Raji (cell line): ENCODE data around the gene RNF144A.

Experiments
- POLR2A ChIP-seq: IDR thresholded peaks from 2 replicates; pipeline ENCODE4 v1.6.1; 2011; ENCODE audit warnings: low read depth, low read length, control low read depth; ENCODE audit not compliant: insufficient read depth

The RNF144A gene

GRCh38 chr2:6966446-6966940 is 49.3 kb downstream of the RNF144A start:
- no peak for TF ChIP-seq POLR2A

GRCh38 chr2:6967301-6967700 is 50.1 kb downstream of the RNF144A start:
- no peak for TF ChIP-seq POLR2A

DNA sequence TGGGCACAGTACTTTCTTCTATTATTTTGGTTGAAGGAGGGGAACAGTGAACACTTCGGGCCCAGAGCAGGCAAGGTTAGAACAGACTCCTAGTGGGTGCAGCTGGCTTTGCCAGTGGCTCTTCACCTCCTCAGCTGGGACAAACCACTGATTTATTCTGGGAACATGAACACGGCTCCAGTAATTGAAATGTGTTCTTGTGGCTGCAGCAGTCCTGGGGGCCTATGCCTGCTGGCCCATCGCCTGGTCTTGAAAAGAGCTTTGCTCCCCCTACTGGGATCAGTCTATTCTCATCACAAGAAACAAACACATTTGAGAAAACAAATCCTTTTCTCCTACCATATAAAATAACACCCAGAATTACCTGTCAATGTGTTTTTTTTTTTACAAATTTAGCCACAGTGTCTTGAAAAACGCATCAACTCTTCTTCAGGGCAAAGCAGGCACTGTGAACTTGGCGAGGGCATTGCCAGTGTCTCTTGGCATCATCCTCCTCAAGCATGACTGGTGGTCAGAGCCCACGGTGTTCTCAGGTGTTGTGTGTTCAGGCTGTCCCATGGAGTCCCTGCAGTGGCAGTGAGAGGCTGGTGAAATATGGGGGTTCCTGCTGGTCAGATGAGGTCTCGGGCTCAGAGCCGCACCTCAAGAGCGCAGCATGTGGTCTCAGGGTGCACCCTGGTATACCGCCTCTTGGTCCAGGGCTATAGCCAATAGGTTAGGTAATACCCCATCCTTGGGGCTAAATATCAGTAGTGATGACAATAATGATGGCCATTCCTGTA is 51.3 kb downstream of the RNF144A start:
- no peak for TF ChIP-seq POLR2A

DNA sequence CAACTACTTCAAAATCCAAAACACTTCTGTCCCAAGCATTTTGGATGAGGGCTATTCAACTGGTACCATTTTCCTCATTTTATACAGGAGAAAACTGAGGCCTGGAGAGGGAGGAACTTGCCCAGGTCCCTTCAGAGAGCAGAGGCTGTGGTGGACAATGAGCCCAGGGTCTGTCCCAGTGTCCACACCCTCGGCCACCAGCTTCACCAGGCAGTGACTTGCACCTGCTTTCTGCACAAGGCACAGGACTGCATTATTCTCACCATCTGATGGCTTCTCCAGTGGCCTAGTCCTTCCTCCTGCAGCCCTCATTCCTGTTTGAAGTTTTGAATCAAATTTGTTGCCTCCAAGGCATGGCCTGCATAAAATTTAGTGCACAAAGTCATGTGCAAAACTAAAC is 53.3 kb downstream of the RNF144A start:
- no peak for TF ChIP-seq POLR2A

DNA sequence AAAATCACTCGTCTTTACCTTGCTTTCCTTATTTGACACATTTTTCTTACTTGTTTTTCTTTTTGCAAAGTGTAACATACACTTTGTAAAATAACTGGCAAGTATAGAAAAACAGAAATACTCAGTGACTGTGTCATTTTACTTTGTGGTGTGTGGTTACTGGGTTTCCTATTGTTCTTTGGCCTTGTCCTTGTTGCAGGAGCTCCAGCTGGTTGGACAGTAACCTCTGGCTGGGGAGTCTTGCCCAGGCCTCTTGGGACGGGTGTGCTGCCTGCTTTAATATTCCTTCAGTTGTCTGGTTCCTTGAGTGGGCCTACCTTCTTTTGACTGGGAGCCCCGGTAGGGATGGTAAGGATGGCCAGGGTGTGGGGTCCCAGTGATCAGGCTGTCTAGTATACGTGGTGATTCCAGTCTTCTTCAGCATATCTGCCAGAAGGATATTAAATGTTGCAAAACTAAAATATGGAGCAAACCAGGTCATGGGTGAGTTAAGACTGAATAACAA is 53.8 kb downstream of the RNF144A start:
- no peak for TF ChIP-seq POLR2A

- no peak for TF ChIP-seq POLR2A
These were observed 54.3 kb downstream of the RNF144A start for GRCh38 chr2:6971502-6971901.

DNA sequence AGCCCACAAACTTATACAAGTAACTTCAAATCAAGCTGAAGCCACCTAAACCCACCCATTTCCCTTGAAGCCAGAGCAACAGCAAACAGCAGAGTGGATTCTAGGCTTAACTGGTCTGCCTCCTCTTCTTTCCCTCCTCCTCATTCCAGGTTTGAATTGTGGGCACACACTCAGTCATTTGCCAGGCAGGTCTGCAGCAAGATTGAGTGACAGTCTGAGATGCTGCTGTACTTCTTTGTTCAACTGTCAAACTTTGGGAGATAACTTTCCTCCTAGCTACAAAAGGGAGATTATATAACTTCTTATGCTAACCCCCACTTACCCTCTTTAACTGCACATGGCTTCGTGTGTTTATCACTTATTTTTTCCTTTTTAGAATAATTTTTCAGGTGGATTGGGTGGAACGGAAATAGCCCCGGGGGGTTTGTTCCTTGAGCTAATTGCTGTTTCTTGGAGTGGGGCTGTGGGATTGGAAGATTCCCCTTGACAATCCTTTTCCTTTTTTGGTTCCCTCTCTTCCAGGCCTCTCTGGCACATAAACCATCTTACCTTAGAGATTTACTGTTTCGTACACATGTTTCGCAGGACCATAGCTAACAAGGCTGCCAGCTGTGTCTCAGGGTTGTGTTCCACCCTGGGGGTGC is 55.0 kb downstream of the RNF144A start:
- no peak for TF ChIP-seq POLR2A

DNA sequence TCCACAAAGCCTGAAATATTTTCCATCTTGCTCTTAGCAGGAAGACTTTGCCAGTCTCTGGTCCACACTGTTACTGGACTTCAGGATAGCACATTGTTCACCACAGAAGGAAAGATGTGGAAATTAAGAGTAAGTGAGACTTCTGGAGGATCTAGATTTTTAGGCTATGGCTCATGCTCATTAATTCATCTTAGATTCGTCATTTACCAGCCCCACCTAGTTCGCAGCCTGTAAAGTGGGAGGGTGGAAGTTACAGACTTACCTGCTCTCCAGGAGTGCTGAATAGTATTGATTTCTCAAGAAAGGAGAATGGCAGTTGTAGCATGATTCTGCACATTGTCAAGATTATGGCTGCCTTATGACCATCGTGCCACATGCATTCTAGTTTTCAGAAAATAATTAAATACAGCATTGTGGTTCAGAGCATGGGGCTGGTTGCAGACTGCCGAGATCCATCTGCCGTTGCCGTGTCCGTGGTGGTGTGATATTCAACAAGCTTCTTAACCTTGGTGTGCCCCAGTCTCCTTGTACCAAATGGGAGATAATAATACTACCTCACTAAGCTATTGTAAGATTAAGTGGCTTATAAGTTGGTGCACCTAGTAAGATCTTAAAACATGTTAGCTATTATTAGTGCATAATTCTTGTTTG is 56.8 kb downstream of the RNF144A start:
- no peak for TF ChIP-seq POLR2A

GRCh38 chr2:6975988-6976387 is 58.8 kb downstream of the RNF144A start:
- TF ChIP-seq POLR2A, result no peak

DNA sequence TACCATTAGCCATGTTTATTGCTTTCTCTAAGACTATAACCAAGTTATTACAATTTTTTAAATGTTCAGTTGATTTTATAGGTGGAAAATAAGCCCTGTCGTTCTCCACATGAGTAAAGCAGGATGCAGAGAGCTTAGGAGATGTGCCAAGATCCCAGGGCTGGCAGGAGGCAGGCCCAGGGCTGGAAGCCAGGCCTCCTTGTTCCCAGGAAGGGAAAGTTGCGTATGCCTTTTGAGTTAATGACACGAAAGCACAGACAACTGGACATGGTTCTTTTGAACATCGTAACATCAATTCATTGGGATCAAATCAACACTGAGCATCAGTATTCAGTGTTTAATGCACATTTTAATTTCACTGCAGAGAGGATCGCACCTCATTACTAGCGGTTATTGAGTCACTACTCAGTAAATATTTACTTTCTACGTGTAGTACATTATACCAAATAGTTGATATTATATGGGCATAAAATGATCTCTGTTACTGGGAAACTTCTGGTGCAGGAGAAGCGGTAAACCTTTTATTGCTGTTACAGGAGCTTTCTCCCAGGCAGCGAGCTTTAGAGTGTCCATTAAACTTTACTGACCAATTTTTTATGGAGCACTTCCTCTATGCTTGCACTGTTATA is 60.0 kb downstream of the RNF144A start:
- TF ChIP-seq POLR2A, result no peak

- TF ChIP-seq POLR2A, result no peak
These were observed 60.6 kb downstream of the RNF144A start for GRCh38 chr2:6977786-6978185.

GRCh38 chr2:6978991-6979390 is 61.8 kb downstream of the RNF144A start:
- TF ChIP-seq POLR2A, result no peak

GRCh38 chr2:6982449-6982848 is 65.2 kb downstream of the RNF144A start:
- no peak for TF ChIP-seq POLR2A

DNA sequence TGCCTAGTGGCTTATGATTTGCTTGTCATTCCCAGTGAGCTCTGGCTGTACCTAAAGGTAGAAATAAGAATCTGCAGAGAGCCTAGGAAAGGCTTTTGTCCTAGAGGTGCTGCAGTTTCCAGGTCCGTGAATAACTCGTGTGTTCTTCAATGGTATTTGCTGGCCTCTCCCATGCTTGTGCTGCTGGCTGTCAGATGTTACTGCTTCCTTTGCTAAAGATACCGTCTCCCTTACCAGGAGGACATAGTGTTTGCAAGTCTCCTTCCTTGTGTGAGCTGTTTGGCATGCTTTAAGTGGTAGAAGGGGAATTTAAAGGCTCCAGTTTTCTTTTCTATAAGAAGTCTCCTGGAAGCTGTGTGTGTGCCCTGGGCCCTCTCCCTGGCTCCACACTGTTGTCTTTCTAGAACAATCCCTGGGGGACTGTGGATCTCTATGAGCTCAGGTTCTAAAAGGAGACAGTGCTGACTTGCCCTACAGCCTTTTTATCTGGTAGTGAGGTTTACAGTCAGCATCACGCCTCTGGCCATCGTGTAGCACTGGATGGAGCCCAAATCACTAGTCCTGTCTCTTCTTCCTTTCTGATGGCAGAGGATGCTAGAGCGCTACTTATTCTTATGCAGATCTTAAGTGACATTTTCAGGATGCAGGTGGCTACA is 65.8 kb downstream of the RNF144A start:
- no peak for TF ChIP-seq POLR2A
